ENCODE data around the gene AFF1.
"Not testable (repeated sequence)": the region's sequence is repeated elsewhere in the genome, so short reads cannot be mapped to it uniquely, and the experiment has no call there.

Gene AFF1

GRCh38 chr4:86978709-86979108 lies 43.9 kb downstream of the AFF1 start:
- DNase-seq, result no peak

- DNase-seq, result no peak
These were observed 45.4 kb downstream of the AFF1 start for GRCh38 chr4:86980230-86980629.

- DNase-seq, result no peak
These were observed 47.0 kb downstream of the AFF1 start for GRCh38 chr4:86981789-86982188.

GRCh38 chr4:86985852-86986251 lies 51.0 kb downstream of the AFF1 start:
- DNase-seq, result not testable (repeated sequence)

- not testable (repeated sequence) for DNase-seq
These were observed 54.8 kb downstream of the AFF1 start for GRCh38 chr4:86989658-86990057.

- no peak for DNase-seq
These were observed 55.7 kb downstream of the AFF1 start for GRCh38 chr4:86990510-86990909.

GRCh38 chr4:86991994-86992393 lies 57.2 kb downstream of the AFF1 start:
- no peak for DNase-seq

- DNase-seq, result no peak
These were observed 59.3 kb downstream of the AFF1 start for GRCh38 chr4:86993909-86994681.

GRCh38 chr4:86994686-86995085 lies 59.9 kb downstream of the AFF1 start:
- DNase-seq, result no peak

GRCh38 chr4:86996510-86996909 lies 61.7 kb downstream of the AFF1 start:
- DNase-seq, result not testable (repeated sequence)

GRCh38 chr4:86999136-86999643 lies 64.4 kb downstream of the AFF1 start:
- no peak for DNase-seq

- DNase-seq, result no peak
These were observed 67.9 kb downstream of the AFF1 start for GRCh38 chr4:87002682-87003043.

- no peak for DNase-seq
These were observed 68.5 kb downstream of the AFF1 start for GRCh38 chr4:87003266-87003665.

GRCh38 chr4:87005369-87005689 lies 70.5 kb downstream of the AFF1 start:
- DNase-seq, result no peak

GRCh38 chr4:87005690-87006425 lies 71.0 kb downstream of the AFF1 start:
- DNase-seq, result peak; percentile 47

- no peak for DNase-seq
These were observed 71.5 kb downstream of the AFF1 start for GRCh38 chr4:87006426-87006675.

- DNase-seq, result peak; percentile 97
These were observed 72.1 kb downstream of the AFF1 start for GRCh38 chr4:87006676-87007527.

- DNase-seq, result peak; percentile 72
These were observed 73.0 kb downstream of the AFF1 start for GRCh38 chr4:87007528-87008446.

GRCh38 chr4:87009095-87009648 lies 74.4 kb downstream of the AFF1 start:
- DNase-seq, result no peak

GRCh38 chr4:87010192-87010591 lies 75.4 kb downstream of the AFF1 start:
- no peak for DNase-seq

GRCh38 chr4:87011340-87012034 lies 76.7 kb downstream of the AFF1 start:
- DNase-seq, result no peak

Data from right forelimb (tissue), 1 donor.